Lower leg skin (tissue), 4 donors: Measurements from ENCODE around the gene KASH5. TPM values are rescaled to one million over a fixed set of nuclear protein-coding genes. Genes with fewer than 3 reads are reported as not detected.

Source experiments
- DNase-seq, 2 donors: peaks; one replicate each; pipeline ENCODE4 v3.0.0-alpha.2; 2019; ENCODE audit warnings: low spot score in 2 of 2
- H3K4me3 ChIP-seq: fragments of 200-600 bp; sonication (generic); 2 replicates; pipeline ENCODE4 v1.5.1; 2017; ENCODE audit warnings: mild to moderate bottlenecking, low read depth; ENCODE audit not compliant: poor library complexity, severe bottlenecking
- CTCF ChIP-seq, 3 donors: fragments of 450-650 bp; IDR thresholded peaks; one replicate each; pipeline ENCODE4 v1.5.1; 2016; ENCODE audit warnings: antibody characterized with exemption in 3 of 3, mild to moderate bottlenecking in 3 of 3, moderate library complexity in 2 of 3
- POLR2A ChIP-seq, 2 donors: fragments of 450-650 bp; IDR thresholded peaks; one replicate each; pipeline ENCODE4 v1.6.1; 2016 to 2017; ENCODE audit warnings: antibody characterized with exemption in 2 of 2, mild to moderate bottlenecking in 1 of 2, moderate library complexity in 1 of 2
- WGBS, 2 donors: methylation state at CpG; one replicate each; pipeline ENCODE4 v1.1.5; 2018; 5-methylcytosine and 5-hydroxymethylcytosine counted together
- intact Hi-C: fragments of 100-400 bp; cut with DNase I; formaldehyde crosslinking; loops from one replicate; pipeline ENCODE4 v1.15.0; 2023; ENCODE audit warnings: low total_unique reads
- total RNA-seq, 4 donors: library from RNA; depleted of rRNA; stranded (reverse); fragments of >200 nt; gene quantifications; one replicate each; pipeline ENCODE4 v1.1.0, GENCODE V29; 2016

KASH5 gene
- total RNA-seq, 4 donors from 2014 or later, result not detected

GRCh38 chr19:49342291-49342721 lies 45.7 kb upstream of the KASH5 start:
- WGBS, 2 donors, result 96 to 98% methylated on average over 10 to 11 of the region's 11 CpGs
- H3K4me3 ChIP-seq, result no peak overlapping the region
- intact Hi-C loops, result no loop called here
- no peak for TF ChIP-seq CTCF (IDR thresholded peaks at IDR 0.05)
- peak in 1 of 2 donors; percentile 75 for DNase-seq

GRCh38 chr19:49343123-49343522 lies 44.9 kb upstream of the KASH5 start:
- H3K4me3 ChIP-seq, result no peak overlapping the region
- intact Hi-C loops, result no loop called here
- TF ChIP-seq CTCF (IDR thresholded peaks at IDR 0.05) (no peak), POLR2A (IDR thresholded peaks at IDR 0.05) (no peak)
- DNase-seq, result peak in 1 of 2 donors; percentile 53
- WGBS, 2 donors, result 97 to 98% methylated on average over 6 to 7 of the region's 7 CpGs

- no peak overlapping the region for H3K4me3 ChIP-seq
- TF ChIP-seq POLR2A (IDR thresholded peaks at IDR 0.05), result no peak
- no peak for TF ChIP-seq CTCF (IDR thresholded peaks at IDR 0.05)
- no peak for DNase-seq
- intact Hi-C loops, result no loop called here
- 88 to 90% methylated on average over 11 of the region's 11 CpGs for WGBS, 2 donors
Measured at GRCh38 chr19:49344505-49345423, 43.3 kb upstream of the KASH5 start.

GRCh38 chr19:49347191-49347590 lies 40.9 kb upstream of the KASH5 start:
- intact Hi-C loops, result no loop called here
- WGBS, 2 donors, result 92 to 97% methylated on average over 15 of the region's 15 CpGs

GRCh38 chr19:49347835-49348234 lies 40.2 kb upstream of the KASH5 start:
- H3K4me3 ChIP-seq, result no peak overlapping the region
- WGBS, 2 donors, result 56 to 67% methylated on average over 3 of the region's 3 CpGs
- no peak for DNase-seq
- intact Hi-C loops, result no loop called here
- TF ChIP-seq POLR2A (IDR thresholded peaks at IDR 0.05), result no peak

More at GRCh38 chr19:49347191-49347590, 40.9 kb upstream of the KASH5 start:
- H3K4me3 ChIP-seq, result no peak overlapping the region
- DNase-seq, result no peak
- no peak for TF ChIP-seq POLR2A (IDR thresholded peaks at IDR 0.05)
- TF ChIP-seq CTCF (IDR thresholded peaks at IDR 0.05), result no peak

GRCh38 chr19:49348305-49349189 lies 39.5 kb upstream of the KASH5 start:
- TF ChIP-seq CTCF (IDR thresholded peaks at IDR 0.05) (no peak), POLR2A (IDR thresholded peaks at IDR 0.05) (no peak)
- no peak for DNase-seq
- no peak overlapping the region for H3K4me3 ChIP-seq
- WGBS, 2 donors, result 85 to 90% methylated on average over 12 of the region's 12 CpGs
- intact Hi-C loops, result no loop called here
